GM12878 (cell line): Measurements from ENCODE around the gene CCDC8. TPM values are rescaled to one million over a fixed set of nuclear protein-coding genes. Genes with fewer than 3 reads are reported as not detected.

ENCODE experiments used
- ATAC-seq: fragments of 200-7000 bp; cut with Tn5 transposase; 3 replicates; pipeline ENCODE4 v1.9.1; 2020; ENCODE audit warnings: mild to moderate bottlenecking, moderate library complexity
- BruUV-seq: library from RNA; stranded (reverse); fragments of 400-500 nt; replicated peaks from 2 replicates; lab custom pipeline; 2021; lab: Mats Ljungman, UMichigan
- CTCF ChIA-PET: fragments of 300-600 bp; sonication (Branson Sonifier 250); formaldehyde crosslinking; extraction: SDS; loops from one replicate; lab custom pipeline; 2021; ENCODE audit warnings: inconsistent platforms; lab: Yijun Ruan, JAX
- POLR2A ChIA-PET: fragments of 350-600 bp; formaldehyde crosslinking; extraction: SDS; loops from one replicate; lab custom pipeline; 2021; ENCODE audit warnings: inconsistent platforms; lab: Charles Lee
- RAD21 ChIA-PET: fragments of 300-600 bp; sonication (Branson Sonifier 250); formaldehyde crosslinking; loops from one replicate; lab custom pipeline; 2023; ENCODE audit warnings: antibody characterized with exemption; ENCODE audit not compliant: unreplicated experiment; lab: Charles Lee
- SMC1A ChIA-PET: fragments of 300-600 bp; sonication (Branson Sonifier 250); formaldehyde crosslinking; loops from one replicate; lab custom pipeline; 2023; ENCODE audit not compliant: unreplicated experiment, uncharacterized antibody; lab: Charles Lee
- DNase-seq: peaks from one replicate; pipeline ENCODE4 v3.0.0-alpha.2; 2011; ENCODE audit warnings: low read depth, low spot score
- FAIRE-seq: peaks from 3 replicates; lab custom pipeline; 2011; peaks lifted over from hg19 to GRCh38; lab: Jason Lieb, UNC
- H2AFZ ChIP-seq: 2 replicates; pipeline ENCODE4 v1.6.0; 2011; ENCODE audit warnings: low read depth, low read length, control low read depth; ENCODE audit not compliant: control insufficient read depth
- H3K27ac ChIP-seq: 2 replicates; pipeline ENCODE4 v1.5.1; 2011; ENCODE audit warnings: control low read depth; ENCODE audit not compliant: control insufficient read depth, insufficient read depth
- H3K27me3 ChIP-seq, 2 experiments: replicated peaks in 1 of 2; 2 replicates each; pipeline versions ENCODE4 v1.6.0 to v1.6.1; 2011; ENCODE audit warnings: low read length in 1 of 2; ENCODE audit not compliant: control insufficient read depth in 2 of 2, insufficient read depth in 2 of 2
- H3K36me3 ChIP-seq, 2 experiments: 2 replicates each; pipeline ENCODE4 v1.5.1; 2011; ENCODE audit warnings: low read length in 1 of 2; ENCODE audit not compliant: control insufficient read depth in 2 of 2, insufficient read depth in 2 of 2
- H3K4me1 ChIP-seq: 2 replicates; pipeline ENCODE4 v1.6.1; 2011; ENCODE audit warnings: mild to moderate bottlenecking, low read length, moderate library complexity, mixed read lengths; ENCODE audit not compliant: control insufficient read depth, insufficient read depth
- H3K4me2 ChIP-seq: 2 replicates; pipeline ENCODE4 v1.6.0; 2011; ENCODE audit warnings: control low read depth; ENCODE audit not compliant: control insufficient read depth, insufficient read depth
- H3K4me3 ChIP-seq: fragments of 200-600 bp; sonication (generic); 2 replicates; pipeline ENCODE4 v1.5.1; 2016
- H3K79me2 ChIP-seq: 2 replicates; pipeline ENCODE4 v1.6.0; 2011; ENCODE audit warnings: low read length; ENCODE audit not compliant: control insufficient read depth, insufficient read depth
- H3K9ac ChIP-seq: 2 replicates; pipeline ENCODE4 v1.8.0; 2011; ENCODE audit warnings: low read length, control low read depth, mixed read lengths; ENCODE audit not compliant: control insufficient read depth, insufficient read depth
- H3K9me3 ChIP-seq: replicated peaks from 3 replicates; pipeline ENCODE4 v1.5.1; 2011; ENCODE audit warnings: mild to moderate bottlenecking, low read length; ENCODE audit not compliant: control insufficient read depth, insufficient read depth
- H4K20me1 ChIP-seq: 2 replicates; pipeline ENCODE4 v1.6.0; 2011; ENCODE audit not compliant: control insufficient read depth, insufficient read depth
- EZH2 ChIP-seq: IDR thresholded peaks from 2 replicates; pipeline ENCODE4 v1.6.1; 2012; ENCODE audit warnings: low read depth, mild to moderate bottlenecking, control low read depth, inconsistent platforms, low read length, borderline replicate concordance; ENCODE audit not compliant: control insufficient read depth
- HDAC6 ChIP-seq: fragments of 200-600 bp; sonication (generic); IDR thresholded peaks from one replicate; pipeline ENCODE4 v1.8.0; 2017; ENCODE audit warnings: antibody characterized with exemption; ENCODE audit not compliant: unreplicated experiment
- MTA3 ChIP-seq: IDR thresholded peaks from 2 replicates; pipeline ENCODE4 v1.6.1; 2012; ENCODE audit warnings: low read length, inconsistent platforms, borderline replicate concordance
- MXI1 ChIP-seq: fragments of 150-350 bp; IDR thresholded peaks from 2 replicates; pipeline ENCODE4 v1.6.1; 2011; ENCODE audit warnings: low read depth, mild to moderate bottlenecking, inconsistent platforms, low read length, improper control_type of control experiment
- SREBF1 ChIP-seq: IDR thresholded peaks from 2 replicates; pipeline ENCODE4 v1.6.1; 2012; ENCODE audit warnings: mild to moderate bottlenecking, low read length
- WGBS: methylation state at CpG from one replicate; pipeline ENCODE4 v1.1.6; 2016; ENCODE audit warnings: low lambda C conversion rate; ENCODE audit not compliant: insufficient replicate concordance, insufficient coverage; ENCODE audit errors: missing lambda C conversion rate; 5-methylcytosine and 5-hydroxymethylcytosine counted together
- in situ Hi-C: fragments of 300-500 bp; cut with MboI; formaldehyde crosslinking; loops from 9 replicates; pipeline ENCODE4 v1.14.3; 2018; ENCODE audit warnings: mixed read lengths
- intact Hi-C: fragments of 100-400 bp; cut with micrococcal nuclease; formaldehyde crosslinking; loops from one replicate; pipeline ENCODE4 v1.14.2; 2022; ENCODE audit not compliant: unreplicated experiment
- polyA plus RNA-seq, 11 experiments: library from polyadenylated mRNA; depleted of rRNA in 4 of 11; unstranded in 6 of 11; stranded (reverse) in 5 of 11; fragments of >200 nt; fragmentation: Nextera tagmentation in 4 of 11; fragmentation: Illumina TruSeq in 1 of 11; extraction: Ambion mirVana in 4 of 11; extraction: Trizol in 1 of 11; gene quantifications; 1 replicate in 1 of 11; 2 replicates in 10 of 11; pipeline versions ENCODE4 v1.2.1 to v1.2.3, GENCODE V29; 2011 to 2016; ENCODE audit warnings: inconsistent platforms in 2 of 11, missing spikeins in 2 of 11, low read depth in 1 of 11
- total RNA-seq, 4 experiments: library from RNA; depleted of rRNA in 3 of 4; stranded (reverse); fragments of >200 nt in 3 of 4; fragmentation: Illumina TruSeq in 1 of 4; extraction: Trizol in 1 of 4; gene quantifications; 2 replicates each; pipeline versions ENCODE4 v1.2.1 to v1.2.3, GENCODE V29; 2013 to 2021
- TF ChIP-seq, protein P1 (sequence below): IDR thresholded peaks from 2 replicates; pipeline ENCODE4 v1.6.1; 2011; ENCODE audit warnings: borderline replicate concordance, low read depth, mild to moderate bottlenecking, moderate library complexity, mixed read lengths, low read length; ENCODE audit not compliant: insufficient read depth; ENCODE audit errors: extremely low read length
- TF ChIP-seq, protein P2 (sequence below): IDR thresholded peaks from 2 replicates; pipeline ENCODE4 v1.6.1; 2011; ENCODE audit warnings: low read depth, mild to moderate bottlenecking, low read length, moderate library complexity, borderline replicate concordance; ENCODE audit errors: extremely low read depth
- TF ChIP-seq, protein P3 (sequence below): fragments of 150-350 bp; IDR thresholded peaks from 2 replicates; pipeline ENCODE4 v1.6.1; 2014; ENCODE audit warnings: mild to moderate bottlenecking, low read depth, low read length
- TF ChIP-seq, protein P4 (sequence below): fragments of 450-650 bp; formaldehyde crosslinking; IDR thresholded peaks from 2 replicates; pipeline ENCODE4 v1.5.0; 2022; ENCODE audit warnings: mild to moderate bottlenecking, missing genetic modification characterization

Gene CCDC8
- total and polyA plus RNA-seq, 10 of the 15 experiments (the other 5 are each of a cell fraction or from before 2014, with no cell fraction given): under 0.01 to 0.15 (median 0.05) TPM; not detected in 5

DNA sequence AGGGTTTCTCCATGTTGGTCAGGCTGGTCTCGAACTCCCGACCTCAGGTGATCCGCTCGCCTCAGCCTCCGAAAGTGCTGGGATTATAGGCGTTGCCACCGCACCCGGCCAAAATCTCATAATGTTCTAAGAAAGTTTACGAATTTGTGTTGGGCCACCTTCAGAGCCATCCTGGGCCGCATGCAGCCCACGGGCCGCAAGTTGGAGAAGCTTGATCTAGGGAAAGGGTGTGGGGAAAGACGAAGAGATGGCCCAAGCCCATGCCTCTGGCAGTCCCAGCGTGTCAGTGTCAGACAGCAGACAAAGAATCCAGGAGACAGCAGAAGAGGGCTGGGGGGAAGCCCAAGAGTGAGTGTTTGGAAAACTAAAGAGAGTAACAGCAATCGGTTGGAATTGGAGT, 32.7 kb upstream of the CCDC8 start:
- intact Hi-C loops (no loop called here), in situ Hi-C loops (no loop called here)
- RAD21 ChIA-PET: no interaction called here
- TF ChIP-seq, protein P1, sequence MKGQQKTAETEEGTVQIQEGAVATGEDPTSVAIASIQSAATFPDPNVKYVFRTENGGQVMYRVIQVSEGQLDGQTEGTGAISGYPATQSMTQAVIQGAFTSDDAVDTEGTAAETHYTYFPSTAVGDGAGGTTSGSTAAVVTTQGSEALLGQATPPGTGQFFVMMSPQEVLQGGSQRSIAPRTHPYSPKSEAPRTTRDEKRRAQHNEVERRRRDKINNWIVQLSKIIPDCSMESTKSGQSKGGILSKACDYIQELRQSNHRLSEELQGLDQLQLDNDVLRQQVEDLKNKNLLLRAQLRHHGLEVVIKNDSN: no peak
- TF ChIP-seq EZH2 (no peak), SREBF1 (no peak), HDAC6 (no peak), MTA3 (no peak), MXI1 (no peak)
- TF ChIP-seq, protein P2, sequence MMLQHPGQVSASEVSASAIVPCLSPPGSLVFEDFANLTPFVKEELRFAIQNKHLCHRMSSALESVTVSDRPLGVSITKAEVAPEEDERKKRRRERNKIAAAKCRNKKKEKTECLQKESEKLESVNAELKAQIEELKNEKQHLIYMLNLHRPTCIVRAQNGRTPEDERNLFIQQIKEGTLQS: no peak
- TF ChIP-seq, protein P3, sequence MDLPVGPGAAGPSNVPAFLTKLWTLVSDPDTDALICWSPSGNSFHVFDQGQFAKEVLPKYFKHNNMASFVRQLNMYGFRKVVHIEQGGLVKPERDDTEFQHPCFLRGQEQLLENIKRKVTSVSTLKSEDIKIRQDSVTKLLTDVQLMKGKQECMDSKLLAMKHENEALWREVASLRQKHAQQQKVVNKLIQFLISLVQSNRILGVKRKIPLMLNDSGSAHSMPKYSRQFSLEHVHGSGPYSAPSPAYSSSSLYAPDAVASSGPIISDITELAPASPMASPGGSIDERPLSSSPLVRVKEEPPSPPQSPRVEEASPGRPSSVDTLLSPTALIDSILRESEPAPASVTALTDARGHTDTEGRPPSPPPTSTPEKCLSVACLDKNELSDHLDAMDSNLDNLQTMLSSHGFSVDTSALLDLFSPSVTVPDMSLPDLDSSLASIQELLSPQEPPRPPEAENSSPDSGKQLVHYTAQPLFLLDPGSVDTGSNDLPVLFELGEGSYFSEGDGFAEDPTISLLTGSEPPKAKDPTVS: no peak
- TF ChIP-seq, protein P4, sequence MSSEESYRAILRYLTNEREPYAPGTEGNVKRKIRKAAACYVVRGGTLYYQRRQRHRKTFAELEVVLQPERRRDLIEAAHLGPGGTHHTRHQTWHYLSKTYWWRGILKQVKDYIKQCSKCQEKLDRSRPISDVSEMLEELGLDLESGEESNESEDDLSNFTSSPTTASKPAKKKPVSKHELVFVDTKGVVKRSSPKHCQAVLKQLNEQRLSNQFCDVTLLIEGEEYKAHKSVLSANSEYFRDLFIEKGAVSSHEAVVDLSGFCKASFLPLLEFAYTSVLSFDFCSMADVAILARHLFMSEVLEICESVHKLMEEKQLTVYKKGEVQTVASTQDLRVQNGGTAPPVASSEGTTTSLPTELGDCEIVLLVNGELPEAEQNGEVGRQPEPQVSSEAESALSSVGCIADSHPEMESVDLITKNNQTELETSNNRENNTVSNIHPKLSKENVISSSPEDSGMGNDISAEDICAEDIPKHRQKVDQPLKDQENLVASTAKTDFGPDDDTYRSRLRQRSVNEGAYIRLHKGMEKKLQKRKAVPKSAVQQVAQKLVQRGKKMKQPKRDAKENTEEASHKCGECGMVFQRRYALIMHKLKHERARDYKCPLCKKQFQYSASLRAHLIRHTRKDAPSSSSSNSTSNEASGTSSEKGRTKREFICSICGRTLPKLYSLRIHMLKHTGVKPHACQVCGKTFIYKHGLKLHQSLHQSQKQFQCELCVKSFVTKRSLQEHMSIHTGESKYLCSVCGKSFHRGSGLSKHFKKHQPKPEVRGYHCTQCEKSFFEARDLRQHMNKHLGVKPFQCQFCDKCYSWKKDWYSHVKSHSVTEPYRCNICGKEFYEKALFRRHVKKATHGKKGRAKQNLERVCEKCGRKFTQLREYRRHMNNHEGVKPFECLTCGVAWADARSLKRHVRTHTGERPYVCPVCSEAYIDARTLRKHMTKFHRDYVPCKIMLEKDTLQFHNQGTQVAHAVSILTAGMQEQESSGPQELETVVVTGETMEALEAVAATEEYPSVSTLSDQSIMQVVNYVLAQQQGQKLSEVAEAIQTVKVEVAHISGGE: no peak
- Histone ChIP-seq H3K27me3 (no peaks in the 10 kb centered on the region), H3K4me1 (no peaks in the 10 kb centered on the region), H3K9me3 (no peaks in the 10 kb centered on the region; the same call in 2 of the 3 replicates), H3K27ac (no peak overlapping the region), H2AFZ (no peak overlapping the region), H3K36me3 (no peaks in the 10 kb centered on the region), H3K4me2 (no peak overlapping the region), H3K9ac (no peak overlapping the region), H4K20me1 (no peaks in the 10 kb centered on the region), H3K4me3 (no peak overlapping the region), H3K79me2 (no peaks in the 10 kb centered on the region)
- SMC1A ChIA-PET: no interaction called here
- BruUV-seq: no TSS peak
- DNase-seq: no peak
- no peak for FAIRE-seq
- 63% methylated on average over 15 of the region's 15 CpGs for WGBS
- CTCF ChIA-PET: no interaction called here
- no peak for ATAC-seq
- POLR2A ChIA-PET: no interaction called here
